ENCODE results near the gene NCOA3.

DNA sequence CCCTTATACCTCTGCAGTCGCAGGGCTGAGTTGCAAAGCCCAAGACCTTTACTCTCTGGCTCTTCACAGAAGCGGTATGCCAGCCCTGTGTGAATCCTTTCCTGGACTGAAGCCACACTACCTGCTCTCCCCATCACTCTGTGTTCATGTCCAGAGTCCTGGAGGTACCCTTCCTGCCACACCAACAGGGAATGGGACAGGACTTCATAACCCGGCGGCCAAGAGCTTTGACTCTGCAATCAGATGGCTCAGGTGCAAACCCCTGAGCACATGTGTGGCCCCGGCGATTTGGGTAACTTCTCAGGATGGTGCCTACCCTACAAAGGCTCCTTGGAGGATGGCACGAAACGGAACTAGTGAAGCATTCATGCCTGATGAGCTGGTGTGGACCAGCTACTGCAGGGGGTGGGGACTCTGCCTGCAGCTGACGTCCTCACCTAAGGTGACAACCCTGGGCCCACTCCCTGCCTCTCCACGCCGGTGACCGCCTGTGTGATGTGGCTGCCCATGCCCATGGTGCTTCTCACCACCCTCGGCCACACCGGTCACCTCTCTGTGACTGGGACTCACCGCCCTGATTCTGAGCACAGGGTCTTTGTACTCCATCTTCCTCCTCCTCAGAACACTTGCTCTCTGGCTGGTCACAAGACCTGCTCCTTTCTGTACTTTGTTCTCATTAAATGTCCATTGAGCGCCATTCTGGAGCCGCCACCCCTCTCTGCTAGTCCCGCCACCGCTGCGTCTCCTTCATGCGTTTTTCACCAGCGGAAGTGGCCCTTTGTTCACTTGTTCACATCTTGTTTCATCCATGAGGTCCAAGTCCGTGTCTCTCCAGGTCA, 166.8 kb downstream of the NCOA3 start:
- TF ChIP-seq FOXK2 (IDR thresholded peaks at IDR 0.05) (no peak), SUZ12 (IDR thresholded peaks at IDR 0.05) (no peak)
